Activated CD4-positive, alpha-beta memory T cell treated with anti-CD3 and anti-CD28 coated beads, Interleukin-2, amount 10 ng/mL, durations not matched to agents 7 days and 5 days (primary cell): ENCODE data around the gene PDGFD. TPM values are rescaled to one million over a fixed set of nuclear protein-coding genes. Genes with fewer than 3 reads are reported as not detected.

Experiments
- CTCF ChIA-PET: fragments of 350-600 bp; sonication (Branson Sonifier 250); formaldehyde crosslinking; loops from one replicate; lab custom pipeline; 2021; ENCODE audit warnings: antibody characterized with exemption, inconsistent platforms; lab: Charles Lee
- POLR2A ChIA-PET: fragments of 350-600 bp; sonication (Branson Sonifier 250); formaldehyde crosslinking; loops from one replicate; lab custom pipeline; 2021; ENCODE audit warnings: antibody characterized with exemption; lab: Charles Lee
- DNase-seq: peaks from one replicate; pipeline ENCODE4 v3.0.0-alpha.2; 2020
- H3K27ac Mint-ChIP-seq: one replicate; pipeline ENCODE4 v1.8.0; 2021; ENCODE audit warnings: mild to moderate bottlenecking, mixed read lengths
- H3K27me3 Mint-ChIP-seq: one replicate; pipeline ENCODE4 v1.8.0; 2021; ENCODE audit warnings: mixed read lengths
- H3K36me3 Mint-ChIP-seq: one replicate; pipeline ENCODE4 v1.8.0; 2021; ENCODE audit warnings: low read depth, mixed read lengths
- H3K4me1 Mint-ChIP-seq: one replicate; pipeline ENCODE4 v1.8.0; 2021; ENCODE audit warnings: mixed read lengths
- H3K4me3 Mint-ChIP-seq: one replicate; pipeline ENCODE4 v1.8.0; 2021; ENCODE audit warnings: mild to moderate bottlenecking, mixed read lengths
- H3K9me3 Mint-ChIP-seq: one replicate; pipeline ENCODE4 v1.8.0; 2021; ENCODE audit warnings: mixed read lengths
- total RNA-seq, 2 experiments: library from RNA; stranded (reverse); gene quantifications; one replicate each; pipeline ENCODE4 v1.2.3, GENCODE V29; 2021

The PDGFD gene
- total RNA-seq, 2 experiments from 2014 or later, result not detected

GRCh38 chr11:103894034-103894433 is 269.9 kb downstream of the PDGFD start:
- DNase-seq, result no peak
- Mint-ChIP-seq H3K27ac (no peak overlapping the region), H3K4me3 (no peak overlapping the region), H3K4me1 (no peaks in the 10 kb centered on the region), H3K9me3 (peaks cover 2% of the 10 kb centered on the region), H3K36me3 (no peaks in the 10 kb centered on the region), H3K27me3 (no peaks in the 10 kb centered on the region)
- ChIA-PET CTCF (no interaction called here), POLR2A (no interaction called here)

GRCh38 chr11:103893371-103893770 is 270.6 kb downstream of the PDGFD start:
- POLR2A ChIA-PET, result no interaction called here
- Mint-ChIP-seq H3K36me3 (no peaks in the 10 kb centered on the region), H3K27me3 (no peaks in the 10 kb centered on the region)

GRCh38 chr11:103892603-103893002 is 271.3 kb downstream of the PDGFD start:
- Mint-ChIP-seq H3K4me3 (no peak overlapping the region), H3K4me1 (no peaks in the 10 kb centered on the region), H3K9me3 (no peaks in the 10 kb centered on the region), H3K27ac (no peak overlapping the region), H3K36me3 (no peaks in the 10 kb centered on the region), H3K27me3 (no peaks in the 10 kb centered on the region)
- no peak for DNase-seq
- ChIA-PET POLR2A (no interaction called here), CTCF (no interaction called here)

More at GRCh38 chr11:103893371-103893770, 270.6 kb downstream of the PDGFD start:
- Mint-ChIP-seq H3K9me3 (peaks cover 2% of the 10 kb centered on the region), H3K4me3 (no peak overlapping the region), H3K27ac (no peak overlapping the region), H3K4me1 (no peaks in the 10 kb centered on the region)
- no peak for DNase-seq
- CTCF ChIA-PET, result no interaction called here

DNA sequence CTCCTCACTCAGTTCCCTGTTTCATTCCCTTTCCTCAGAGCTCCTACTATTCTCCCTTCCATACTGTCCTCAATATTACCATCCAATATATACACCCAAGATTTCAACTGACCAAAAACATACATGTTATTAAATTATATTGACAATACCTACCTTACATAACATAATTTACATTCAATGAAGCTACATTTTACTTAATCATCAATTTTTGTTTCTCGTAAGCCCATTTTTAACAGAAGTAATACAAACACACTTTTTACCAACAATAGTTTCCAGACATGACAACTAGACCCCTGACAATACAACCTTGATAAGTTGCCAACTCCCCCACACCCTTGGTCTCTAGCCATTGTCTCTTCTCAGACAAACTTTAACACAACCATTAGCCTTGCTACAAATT is 273.3 kb downstream of the PDGFD start:
- H3K27ac Mint-ChIP-seq, result no peak overlapping the region
- H3K9me3 Mint-ChIP-seq, result no peaks in the 10 kb centered on the region

GRCh38 chr11:103889679-103890078 is 274.3 kb downstream of the PDGFD start:
- POLR2A ChIA-PET, result no interaction called here
- no peaks in the 10 kb centered on the region for H3K27me3 Mint-ChIP-seq
- H3K4me3 Mint-ChIP-seq, result no peak overlapping the region
- CTCF ChIA-PET, result no interaction called here
- no peak for DNase-seq
- H3K27ac Mint-ChIP-seq, result no peak overlapping the region
- H3K9me3 Mint-ChIP-seq, result no peaks in the 10 kb centered on the region
- no peaks in the 10 kb centered on the region for H3K4me1 Mint-ChIP-seq
- H3K36me3 Mint-ChIP-seq, result no peaks in the 10 kb centered on the region

More for the DNA sequence above, 273.3 kb downstream of the PDGFD start:
- Mint-ChIP-seq H3K4me1 (no peaks in the 10 kb centered on the region), H3K36me3 (no peaks in the 10 kb centered on the region), H3K27me3 (no peaks in the 10 kb centered on the region), H3K4me3 (no peak overlapping the region)
- ChIA-PET POLR2A (no interaction called here), CTCF (no interaction called here)
- no peak for DNase-seq

GRCh38 chr11:103888541-103888951 is 275.4 kb downstream of the PDGFD start:
- no peaks in the 10 kb centered on the region for H3K9me3 Mint-ChIP-seq
- CTCF ChIA-PET, result no interaction called here
- POLR2A ChIA-PET, result no interaction called here
- no peak overlapping the region for H3K4me3 Mint-ChIP-seq
- no peak overlapping the region for H3K27ac Mint-ChIP-seq
- no peaks in the 10 kb centered on the region for H3K4me1 Mint-ChIP-seq
- H3K36me3 Mint-ChIP-seq, result no peaks in the 10 kb centered on the region
- DNase-seq, result no peak
- H3K27me3 Mint-ChIP-seq, result no peaks in the 10 kb centered on the region

DNA sequence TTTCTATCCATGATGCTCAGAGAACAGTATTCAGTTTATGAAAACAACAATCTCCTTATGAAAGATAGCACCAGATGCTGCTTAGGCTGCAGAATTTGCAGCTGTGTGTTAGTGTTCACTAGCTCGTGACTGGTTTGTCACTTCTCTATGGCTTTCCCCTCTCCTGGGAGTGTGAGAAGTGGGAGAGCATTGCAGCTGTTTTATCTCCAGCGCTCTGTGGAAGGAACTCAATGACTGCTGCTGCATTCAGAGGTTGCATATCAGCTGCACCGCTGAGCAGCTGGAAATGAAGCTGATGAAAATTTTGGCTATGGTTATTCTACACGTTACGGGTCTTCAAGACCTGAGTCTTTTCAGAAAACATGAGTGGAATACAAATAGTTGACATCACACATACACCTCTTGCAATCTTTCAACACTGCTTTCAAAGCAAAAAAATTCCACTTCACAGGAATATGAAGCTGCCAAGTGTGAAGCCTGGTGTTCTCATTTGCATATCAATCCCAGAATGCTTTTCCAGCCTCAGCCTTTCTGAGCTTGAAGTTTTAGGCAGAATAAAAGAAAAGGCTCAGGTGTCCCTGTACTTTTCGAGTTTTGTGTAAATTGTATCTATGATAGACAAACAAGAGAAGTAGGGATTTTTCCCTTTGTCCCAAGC is 276.8 kb downstream of the PDGFD start:
- no peak for DNase-seq
- no peaks in the 10 kb centered on the region for H3K36me3 Mint-ChIP-seq
- H3K4me1 Mint-ChIP-seq, result no peaks in the 10 kb centered on the region
- ChIA-PET POLR2A (no interaction called here), CTCF (no interaction called here)
- no peaks in the 10 kb centered on the region for H3K9me3 Mint-ChIP-seq
- H3K27me3 Mint-ChIP-seq, result no peaks in the 10 kb centered on the region
- H3K27ac Mint-ChIP-seq, result no peak overlapping the region
- no peak overlapping the region for H3K4me3 Mint-ChIP-seq

DNA sequence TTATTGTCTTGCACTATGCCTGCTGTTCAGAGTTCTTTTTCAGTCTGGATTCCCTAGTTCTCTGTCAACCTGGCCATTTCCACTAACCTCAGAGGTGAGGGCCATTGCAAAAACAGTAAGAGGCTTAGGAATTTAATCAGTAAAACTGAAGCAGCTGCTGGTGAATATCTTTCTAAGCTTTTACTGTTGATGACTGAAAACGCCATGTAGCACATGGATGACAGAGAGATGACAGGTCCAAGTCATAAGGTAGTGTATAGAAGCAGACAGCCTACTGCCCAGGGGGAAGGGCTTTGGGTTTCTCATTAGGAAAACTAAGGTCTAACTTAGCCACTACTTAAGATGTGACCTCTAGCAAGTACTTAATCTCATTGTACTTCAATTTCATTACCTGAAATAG is 280.1 kb downstream of the PDGFD start:
- no peaks in the 10 kb centered on the region for H3K36me3 Mint-ChIP-seq
- no peak overlapping the region for H3K4me3 Mint-ChIP-seq
- no peak for DNase-seq
- no peaks in the 10 kb centered on the region for H3K4me1 Mint-ChIP-seq
- H3K27me3 Mint-ChIP-seq, result no peaks in the 10 kb centered on the region
- POLR2A ChIA-PET, result no interaction called here
- CTCF ChIA-PET, result no interaction called here
- H3K27ac Mint-ChIP-seq, result no peak overlapping the region
- H3K9me3 Mint-ChIP-seq, result no peaks in the 10 kb centered on the region

DNA sequence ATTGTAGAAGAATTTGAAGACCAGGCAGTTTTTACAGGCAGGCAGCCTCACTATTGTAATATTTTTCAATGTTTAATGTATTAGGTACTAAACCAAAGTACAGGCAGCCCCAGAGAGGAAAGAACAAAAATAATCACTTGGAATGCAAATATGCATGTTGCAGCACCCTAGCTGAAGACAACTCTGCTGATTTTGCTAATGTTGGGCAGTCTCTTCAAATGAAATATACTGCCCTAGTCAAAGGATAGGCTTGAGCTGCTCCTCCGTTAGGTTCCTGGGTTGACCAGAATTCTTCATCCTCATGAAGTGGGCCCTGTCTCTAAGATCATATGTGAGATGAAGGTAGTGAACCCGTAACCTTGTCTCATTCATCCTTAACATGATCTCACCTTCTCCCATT is 280.7 kb downstream of the PDGFD start:
- CTCF ChIA-PET, result no interaction called here
- Mint-ChIP-seq H3K4me1 (no peaks in the 10 kb centered on the region), H3K27me3 (no peaks in the 10 kb centered on the region), H3K27ac (no peak overlapping the region), H3K36me3 (no peaks in the 10 kb centered on the region), H3K9me3 (no peaks in the 10 kb centered on the region), H3K4me3 (no peak overlapping the region)
- POLR2A ChIA-PET, result no interaction called here
- DNase-seq, result no peak

GRCh38 chr11:103881584-103881983 is 282.4 kb downstream of the PDGFD start:
- H3K27ac Mint-ChIP-seq, result no peak overlapping the region
- CTCF ChIA-PET, result no interaction called here
- no peak for DNase-seq

DNA sequence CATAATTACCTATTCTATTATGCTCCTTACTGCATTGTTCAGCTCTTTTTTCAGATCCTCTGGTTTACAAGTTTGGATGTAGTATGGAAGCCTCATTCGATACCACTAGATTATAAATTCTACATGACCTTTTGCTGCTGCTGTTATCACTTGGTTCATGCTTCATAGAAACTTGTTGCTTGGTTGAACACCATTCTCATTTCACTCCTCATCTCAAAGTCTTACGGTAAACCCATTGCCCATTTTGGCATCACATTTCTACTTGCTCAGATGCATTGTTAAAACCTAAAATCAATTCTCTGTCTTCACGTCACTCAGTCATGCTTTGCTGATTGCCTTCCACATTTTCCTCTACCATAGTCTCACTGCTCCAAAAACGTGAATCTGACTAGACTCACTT is 283.0 kb downstream of the PDGFD start:
- ChIA-PET CTCF (no interaction called here), POLR2A (no interaction called here)
- no peaks in the 10 kb centered on the region for H3K36me3 Mint-ChIP-seq
- H3K4me1 Mint-ChIP-seq, result no peaks in the 10 kb centered on the region
- no peak for DNase-seq
- H3K9me3 Mint-ChIP-seq, result no peaks in the 10 kb centered on the region
- H3K27ac Mint-ChIP-seq, result no peak overlapping the region
- H3K4me3 Mint-ChIP-seq, result no peak overlapping the region
- no peaks in the 10 kb centered on the region for H3K27me3 Mint-ChIP-seq

More at GRCh38 chr11:103881584-103881983, 282.4 kb downstream of the PDGFD start:
- POLR2A ChIA-PET, result no interaction called here
- no peaks in the 10 kb centered on the region for H3K36me3 Mint-ChIP-seq
- H3K4me1 Mint-ChIP-seq, result no peaks in the 10 kb centered on the region
- no peaks in the 10 kb centered on the region for H3K27me3 Mint-ChIP-seq
- no peak overlapping the region for H3K4me3 Mint-ChIP-seq
- H3K9me3 Mint-ChIP-seq, result no peaks in the 10 kb centered on the region

DNA sequence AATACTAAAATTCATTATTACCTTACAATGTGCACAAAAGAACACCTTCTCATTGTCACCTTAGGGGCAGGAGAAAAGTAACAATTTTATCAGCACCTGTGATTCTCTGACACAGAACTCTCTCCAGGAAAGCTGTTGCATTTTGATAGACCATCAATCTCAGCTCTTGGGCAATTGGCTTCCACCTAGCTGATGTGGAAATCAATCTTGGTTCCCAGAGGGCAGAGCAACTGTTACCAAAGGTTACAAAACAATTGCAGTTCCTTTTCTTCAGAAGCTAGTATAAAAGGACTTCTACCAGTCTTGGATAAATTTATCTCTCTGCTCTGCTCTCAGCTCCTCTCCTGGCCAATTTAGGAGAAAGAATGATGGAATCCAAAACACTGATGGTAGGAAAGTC is 285.3 kb downstream of the PDGFD start:
- no peaks in the 10 kb centered on the region for H3K36me3 Mint-ChIP-seq
- ChIA-PET POLR2A (no interaction called here), CTCF (no interaction called here)
- H3K4me3 Mint-ChIP-seq, result no peak overlapping the region
- no peaks in the 10 kb centered on the region for H3K4me1 Mint-ChIP-seq
- no peaks in the 10 kb centered on the region for H3K27me3 Mint-ChIP-seq
- H3K9me3 Mint-ChIP-seq, result no peaks in the 10 kb centered on the region
- no peak overlapping the region for H3K27ac Mint-ChIP-seq
- DNase-seq, result no peak

DNA sequence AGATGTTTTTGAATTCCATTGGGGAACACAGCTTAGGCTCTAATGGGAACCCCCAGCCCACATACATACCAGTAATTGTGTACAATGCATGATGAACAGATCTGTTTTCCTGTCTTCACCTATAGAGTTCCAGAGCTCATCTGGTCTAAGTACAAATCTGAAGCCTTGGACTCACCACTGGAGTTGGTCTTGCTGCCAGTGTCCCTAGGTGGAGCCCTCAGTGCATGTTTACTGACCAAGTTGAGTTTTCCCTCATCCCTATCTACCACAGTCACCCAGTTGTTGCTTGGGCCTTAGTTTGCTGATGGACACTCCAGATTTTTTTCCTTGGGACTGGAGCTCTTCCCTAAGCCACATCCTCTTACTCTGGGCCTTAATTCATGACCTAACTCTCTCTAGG is 286.7 kb downstream of the PDGFD start:
- DNase-seq, result no peak
- Mint-ChIP-seq H3K4me3 (no peak overlapping the region), H3K27ac (no peak overlapping the region), H3K36me3 (no peaks in the 10 kb centered on the region), H3K4me1 (no peaks in the 10 kb centered on the region), H3K27me3 (no peaks in the 10 kb centered on the region), H3K9me3 (no peaks in the 10 kb centered on the region)
- ChIA-PET CTCF (no interaction called here), POLR2A (no interaction called here)

DNA sequence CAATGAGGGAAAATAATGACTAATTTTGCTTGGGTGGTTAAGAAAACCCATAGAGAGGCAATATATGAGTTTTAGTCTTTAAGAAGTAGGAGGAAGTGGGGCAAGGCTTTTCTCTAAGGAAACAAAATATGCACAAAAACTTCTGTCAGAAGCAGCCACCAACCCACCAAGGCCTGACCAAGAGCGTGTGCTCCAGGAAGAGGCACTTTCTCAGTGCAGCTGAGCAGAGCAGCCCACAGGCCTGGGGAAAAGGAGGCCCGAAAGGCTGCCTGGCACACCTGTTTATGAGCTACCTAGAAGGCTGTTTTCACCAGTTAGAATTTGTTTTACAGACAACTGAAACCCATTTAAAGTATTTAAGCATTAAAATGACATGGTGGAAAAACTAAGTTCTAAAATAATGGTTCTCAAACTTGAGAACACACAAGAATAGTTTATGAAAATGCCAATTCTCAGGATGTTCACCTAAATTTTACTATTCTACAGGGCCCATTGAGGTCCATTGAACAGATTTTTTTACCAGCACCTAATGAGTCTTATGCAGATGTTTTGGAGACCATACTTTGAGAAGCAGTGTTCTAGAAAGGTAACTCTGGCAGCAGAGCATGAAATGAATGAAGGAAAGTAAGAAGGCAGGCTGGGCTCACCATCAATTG is 288.0 kb downstream of the PDGFD start:
- POLR2A ChIA-PET, result no interaction called here
- Mint-ChIP-seq H3K4me3 (no peak overlapping the region), H3K4me1 (no peaks in the 10 kb centered on the region), H3K9me3 (no peaks in the 10 kb centered on the region), H3K27me3 (no peaks in the 10 kb centered on the region), H3K27ac (no peak overlapping the region), H3K36me3 (no peaks in the 10 kb centered on the region)
- no peak for DNase-seq
- CTCF ChIA-PET, result no interaction called here
